ENCODE measurements around the gene LHFPL3. TPM values are rescaled to one million over a fixed set of nuclear protein-coding genes. Genes with fewer than 3 reads are reported as not detected.

LHFPL3 gene
- total and polyA plus RNA-seq, 2 experiments from 2014 or later = 0.24 TPM; not detected in 1

GRCh38 chr7:104800307-104800706 is 471.9 kb downstream of the LHFPL3 start:
- no peak for TF ChIP-seq REST (IDR thresholded peaks at IDR 0.05; ENCODE audit: unreplicated experiment)
- no peak for TF ChIP-seq STAT1 (IDR thresholded peaks at IDR 0.05; ENCODE audit: unreplicated experiment)
- TF ChIP-seq, protein P1, sequence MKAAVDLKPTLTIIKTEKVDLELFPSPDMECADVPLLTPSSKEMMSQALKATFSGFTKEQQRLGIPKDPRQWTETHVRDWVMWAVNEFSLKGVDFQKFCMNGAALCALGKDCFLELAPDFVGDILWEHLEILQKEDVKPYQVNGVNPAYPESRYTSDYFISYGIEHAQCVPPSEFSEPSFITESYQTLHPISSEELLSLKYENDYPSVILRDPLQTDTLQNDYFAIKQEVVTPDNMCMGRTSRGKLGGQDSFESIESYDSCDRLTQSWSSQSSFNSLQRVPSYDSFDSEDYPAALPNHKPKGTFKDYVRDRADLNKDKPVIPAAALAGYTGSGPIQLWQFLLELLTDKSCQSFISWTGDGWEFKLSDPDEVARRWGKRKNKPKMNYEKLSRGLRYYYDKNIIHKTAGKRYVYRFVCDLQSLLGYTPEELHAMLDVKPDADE (IDR thresholded peaks at IDR 0.05) = no peak
- no peak for TF ChIP-seq NANOG (IDR thresholded peaks at IDR 0.05; ENCODE audit: borderline replicate concordance)
- no peak for TF ChIP-seq EZH2phosphoT487 (IDR thresholded peaks at IDR 0.05; ENCODE audit: unreplicated experiment)
- TF ChIP-seq CREB1 (CRISPR knock-in tag; IDR thresholded peaks at IDR 0.05; ENCODE audit: low read depth) = no peak
- TF ChIP-seq EZH2 (IDR thresholded peaks at IDR 0.05; ENCODE audit: low read depth, unreplicated experiment) = no peak
- no peak for TF ChIP-seq ZNF331 (CRISPR knock-in tag; IDR thresholded peaks at IDR 0.05; ENCODE audit: low read depth)
- no peak overlapping the region for H3K27ac ChIP-seq (ENCODE audit: low read depth)
- H2AFZ ChIP-seq = no peak overlapping the region
- no peaks in the 10 kb centered on the region for H3K36me3 ChIP-seq (ENCODE audit: insufficient read depth)
- H3K4me3 ChIP-seq = no peak overlapping the region
- H3K27ac Mint-ChIP-seq = no peak overlapping the region
- DNase-seq (ENCODE audit: low spot score) (no peak), ATAC-seq (no peak)
- H3K79me2 ChIP-seq (replicated peaks; ENCODE audit: insufficient read depth) = no peaks in the 10 kb centered on the region
- H3K9me2 ChIP-seq (ENCODE audit: insufficient read depth) = peaks cover 17% of the 10 kb centered on the region
- H4K20me1 ChIP-seq (replicated peaks; ENCODE audit: insufficient read depth) = no peaks in the 10 kb centered on the region
- H3K9me3 Mint-ChIP-seq = no peaks in the 10 kb centered on the region
- no peaks in the 10 kb centered on the region for H3K27me3 ChIP-seq (ENCODE audit: insufficient read depth)
- peaks cover 5% of the 10 kb centered on the region; the same call in 2 of the 3 replicates for H3K4me1 Mint-ChIP-seq
- no peak overlapping the region for H3K4me3 Mint-ChIP-seq
- no peaks in the 10 kb centered on the region for H3F3A ChIP-seq (replicated peaks; ENCODE audit: low read depth)
- no peaks in the 10 kb centered on the region for H3K4me1 ChIP-seq (ENCODE audit: insufficient read depth)
- no peak overlapping the region for H3K4me2 ChIP-seq
- H3K27me3 Mint-ChIP-seq (ENCODE audit: insufficient read depth, low read depth, poor library complexity) = peaks cover 2% of the 10 kb centered on the region
- H3K36me3 Mint-ChIP-seq (ENCODE audit: low read depth) = no peaks in the 10 kb centered on the region; the same call in 2 of the 3 replicates

DNA sequence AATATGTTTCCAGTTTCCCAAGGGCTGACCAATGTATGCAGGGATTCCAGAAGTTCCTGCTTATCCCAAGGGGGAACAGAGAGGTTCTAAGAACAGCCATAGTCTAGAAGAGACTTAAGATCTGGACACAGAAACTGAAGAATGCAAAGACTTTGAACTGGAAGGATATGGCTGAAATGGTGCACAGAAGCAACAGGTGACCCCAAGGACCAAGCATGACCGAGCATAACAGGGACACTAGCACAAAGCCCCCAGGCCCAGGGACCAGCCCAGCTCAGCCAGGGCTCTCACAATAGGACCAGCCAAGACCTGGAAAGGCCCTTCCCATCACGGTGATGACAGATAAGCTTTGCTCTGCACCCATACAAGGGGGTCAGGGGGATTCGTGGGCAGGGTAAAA is 472.6 kb downstream of the LHFPL3 start:
- no peaks in the 10 kb centered on the region for H3K79me2 ChIP-seq (replicated peaks; ENCODE audit: insufficient read depth)
- TF ChIP-seq EZH2phosphoT487 (IDR thresholded peaks at IDR 0.05; ENCODE audit: unreplicated experiment) (no peak), CREB1 (CRISPR knock-in tag; IDR thresholded peaks at IDR 0.05; ENCODE audit: low read depth) (no peak), JUNB (IDR thresholded peaks at IDR 0.05; ENCODE audit: unreplicated experiment) (no peak), POLR2AphosphoS5 (IDR thresholded peaks at IDR 0.05; ENCODE audit: low read depth) (no peak), ZNF114 (CRISPR knock-in tag; IDR thresholded peaks at IDR 0.05) (no peak), ZNF462 (CRISPR knock-in tag; IDR thresholded peaks at IDR 0.05) (no peak), STAT1 (IDR thresholded peaks at IDR 0.05; ENCODE audit: unreplicated experiment) (no peak), ZNF331 (CRISPR knock-in tag; IDR thresholded peaks at IDR 0.05; ENCODE audit: low read depth) (no peak)

More for the DNA sequence above, 472.6 kb downstream of the LHFPL3 start:
- Histone ChIP-seq H3K36me3 (ENCODE audit: insufficient read depth) (no peaks in the 10 kb centered on the region), H3K4me1 (ENCODE audit: insufficient read depth) (no peaks in the 10 kb centered on the region), H3K4me3 (no peak overlapping the region), H3K4me2 (no peak overlapping the region), H4K20me1 (replicated peaks; ENCODE audit: insufficient read depth) (no peaks in the 10 kb centered on the region), H2AFZ (no peak overlapping the region), H3K27me3 (ENCODE audit: insufficient read depth) (no peaks in the 10 kb centered on the region), H3K9me2 (ENCODE audit: insufficient read depth) (peaks cover 17% of the 10 kb centered on the region), H3K27ac (ENCODE audit: low read depth) (no peak overlapping the region), H3F3A (replicated peaks; ENCODE audit: low read depth) (no peaks in the 10 kb centered on the region)
- H3K4me1 Mint-ChIP-seq = peaks cover 4% of the 10 kb centered on the region; the same call in 2 of the 3 replicates
- no peaks in the 10 kb centered on the region; the same call in 2 of the 3 replicates for H3K36me3 Mint-ChIP-seq (ENCODE audit: low read depth)
- peaks cover 2% of the 10 kb centered on the region for H3K27me3 Mint-ChIP-seq (ENCODE audit: insufficient read depth, low read depth, poor library complexity)
- DNase-seq (ENCODE audit: low spot score) = no peak
- H3K9me3 Mint-ChIP-seq = no peaks in the 10 kb centered on the region
- no peak overlapping the region for H3K4me3 Mint-ChIP-seq
- ATAC-seq = no peak
- H3K27ac Mint-ChIP-seq = no peak overlapping the region
